PC-3 (cell line): ENCODE measurements around the gene P3R3URF.

Experiments used
- CTCF ChIP-seq: fragments of 300-600 bp; sonication (generic); conservative IDR thresholded peaks from 2 replicates; pipeline ENCODE4 v1.5.1; 2017; ENCODE audit warnings: antibody characterized with exemption, low read depth, mild to moderate bottlenecking, low read length
- EZH2 ChIP-seq: fragments of 300-600 bp; sonication (generic); IDR thresholded peaks from one replicate; pipeline ENCODE4 v1.6.1; 2017; ENCODE audit warnings: antibody characterized with exemption, mild to moderate bottlenecking, low read length; ENCODE audit not compliant: unreplicated experiment

- TF ChIP-seq CTCF (no peak), EZH2 (no peak)
Observed at GRCh38 chr1:46131712-46132528, 44.4 kb downstream of the P3R3URF start.
